H1 (cell line): ENCODE results near the gene NAXD. TPM values are rescaled to one million over a fixed set of nuclear protein-coding genes. Genes with fewer than 3 reads are reported as not detected.

ENCODE experiments used
- CTCF ChIA-PET: fragments of 300-600 bp; sonication (Branson Sonifier 250); formaldehyde crosslinking; loops from one replicate; lab custom pipeline; 2021; ENCODE audit not compliant: partially characterized antibody; lab: Charles Lee
- POLR2A ChIA-PET: fragments of 300-600 bp; sonication (Branson Sonifier 250); formaldehyde crosslinking; loops from one replicate; lab custom pipeline; 2021; ENCODE audit warnings: inconsistent platforms; ENCODE audit not compliant: partially characterized antibody; lab: Charles Lee
- DNase-seq, 2 experiments: peaks; one replicate each; pipeline versions ENCODE4 v3.0.0 to v3.0.0-alpha.2; 2010 to 2022; ENCODE audit warnings: low spot score in 2 of 2, low read depth in 1 of 2, mixed read lengths in 1 of 2
- FAIRE-seq: peaks from 2 replicates; lab custom pipeline; 2011; peaks lifted over from hg19 to GRCh38; lab: Jason Lieb, UNC
- H2AFZ ChIP-seq: 2 replicates; pipeline ENCODE4 v1.8.1; 2012; ENCODE audit warnings: low read length, inconsistent platforms
- H2AK5ac ChIP-seq: 2 replicates; pipeline ENCODE4 v1.6.1; 2013; ENCODE audit warnings: low read depth, low read length
- H2BK120ac ChIP-seq: replicated peaks from 2 replicates; pipeline ENCODE3; 2013; ENCODE audit warnings: low read depth, low read length, inconsistent platforms
- H2BK12ac ChIP-seq: 2 replicates; pipeline ENCODE4 v1.6.1; 2013; ENCODE audit warnings: low read depth, low read length
- H2BK15ac ChIP-seq: 2 replicates; pipeline ENCODE4 v1.6.1; 2013; ENCODE audit warnings: low read length
- H2BK20ac ChIP-seq: 2 replicates; pipeline ENCODE4 v1.6.1; 2013; ENCODE audit warnings: low read length
- H2BK5ac ChIP-seq: 2 replicates; pipeline ENCODE4 v1.6.1; 2013; ENCODE audit warnings: low read depth, low read length
- H3K14ac ChIP-seq: 2 replicates; pipeline ENCODE4 v1.6.1; 2013; ENCODE audit warnings: inconsistent platforms; ENCODE audit not compliant: insufficient read length
- H3K18ac ChIP-seq: 2 replicates; pipeline ENCODE4 v1.6.1; 2013; ENCODE audit warnings: low read length; ENCODE audit errors: extremely low read depth
- H3K23ac ChIP-seq: 2 replicates; pipeline ENCODE4 v1.6.1; 2013; ENCODE audit warnings: inconsistent platforms; ENCODE audit not compliant: insufficient read length
- H3K23me2 ChIP-seq: 2 replicates; pipeline ENCODE4 v1.6.1; 2013; ENCODE audit warnings: low read depth, low read length
- H3K27ac ChIP-seq: 2 replicates; pipeline ENCODE4 v1.6.1; 2011; ENCODE audit warnings: low read depth, low read length, inconsistent platforms
- H3K27me3 ChIP-seq, 4 experiments: replicated peaks in 1 of 4; 1 replicate in 1 of 4; 2 replicates in 3 of 4; pipeline versions ENCODE4 v1.6.1 to v1.8.1; 2011 to 2013; ENCODE audit warnings: low read length in 3 of 4, mild to moderate bottlenecking in 3 of 4, inconsistent platforms in 2 of 4, mixed read lengths in 2 of 4, moderate library complexity in 1 of 4; ENCODE audit not compliant: control insufficient read depth in 3 of 4, insufficient read depth in 3 of 4; ENCODE audit errors: extremely low read depth in 1 of 4
- H3K36me3 ChIP-seq, 4 experiments: 2 replicates each; pipeline versions ENCODE4 v1.6.1 to v1.8.1; 2011 to 2013; ENCODE audit warnings: mild to moderate bottlenecking in 4 of 4, low read length in 3 of 4, moderate library complexity in 2 of 4, control low read depth in 1 of 4, inconsistent platforms in 1 of 4; ENCODE audit not compliant: insufficient read depth in 4 of 4, control insufficient read depth in 2 of 4
- H3K4ac ChIP-seq: replicated peaks from 2 replicates; pipeline ENCODE3; 2013; ENCODE audit warnings: low read length, low read depth, mixed read lengths, inconsistent platforms; ENCODE audit not compliant: insufficient read length
- H3K4me1 ChIP-seq, 4 experiments: replicated peaks in 1 of 4; 1 replicate in 1 of 4; 2 replicates in 3 of 4; pipeline versions ENCODE4 v1.6.1 to v1.8.1; 2011 to 2013; ENCODE audit warnings: low read length in 3 of 4, inconsistent platforms in 2 of 4, mixed read lengths in 1 of 4; ENCODE audit not compliant: insufficient read depth in 4 of 4, control insufficient read depth in 3 of 4
- H3K4me2 ChIP-seq, 2 experiments: 2 replicates each; pipeline versions ENCODE4 v1.6.1 to v1.8.1; 2011 to 2013; ENCODE audit warnings: low read depth in 2 of 2, low read length in 2 of 2, control low read depth in 1 of 2, inconsistent platforms in 1 of 2, mild to moderate bottlenecking in 1 of 2; ENCODE audit not compliant: insufficient read depth in 1 of 2
- H3K4me3 ChIP-seq, 4 experiments: fragments of 200-600, 300-600 bp in 1 of 4; sonication (generic), shearing (Covaris generic), sonication (Bioruptor Twin) in 1 of 4; 2 replicates each; pipeline versions ENCODE4 v1.5.1 to v1.8.1; 2011 to 2016; ENCODE audit warnings: low read length in 4 of 4, low read depth in 3 of 4, control low read depth in 2 of 4, inconsistent platforms in 2 of 4, mild to moderate bottlenecking in 2 of 4, mixed read lengths in 1 of 4, moderate library complexity in 1 of 4; ENCODE audit not compliant: insufficient read depth in 2 of 4; ENCODE audit errors: extremely low read depth in 1 of 4
- H3K56ac ChIP-seq: replicated peaks from 2 replicates; pipeline ENCODE3; 2013; ENCODE audit warnings: low read depth, mild to moderate bottlenecking, mixed read lengths, low read length, inconsistent platforms; ENCODE audit not compliant: insufficient read length
- H3K79me1 ChIP-seq: 2 replicates; pipeline ENCODE4 v1.6.1; 2013; ENCODE audit warnings: low read depth, low read length, control low read depth
- H3K79me2 ChIP-seq, 2 experiments: 2 replicates each; pipeline versions ENCODE4 v1.6.1 to v1.8.1; 2012 to 2013; ENCODE audit warnings: low read length in 2 of 2, mild to moderate bottlenecking in 2 of 2, inconsistent platforms in 1 of 2; ENCODE audit not compliant: insufficient read depth in 2 of 2, control insufficient read depth in 1 of 2
- H3K9ac ChIP-seq, 4 experiments: replicated peaks in 1 of 4; 1 replicate in 1 of 4; 2 replicates in 3 of 4; pipeline versions ENCODE4 v1.6.1 to v1.8.1; 2011 to 2013; ENCODE audit warnings: low read depth in 3 of 4, low read length in 3 of 4, control low read depth in 2 of 4, mild to moderate bottlenecking in 2 of 4, moderate library complexity in 2 of 4, inconsistent platforms in 1 of 4; ENCODE audit errors: extremely low read depth in 1 of 4
- H3K9me3 ChIP-seq, 2 experiments: 2 replicates each; pipeline versions ENCODE4 v1.6.1 to v1.8.1; 2012 to 2013; ENCODE audit warnings: mild to moderate bottlenecking in 2 of 2, moderate library complexity in 2 of 2, control low read depth in 1 of 2, inconsistent platforms in 1 of 2, low read depth in 1 of 2, low read length in 1 of 2, mixed read lengths in 1 of 2; ENCODE audit not compliant: insufficient read depth in 2 of 2
- H4K20me1 ChIP-seq, 2 experiments: replicated peaks in 1 of 2; 2 replicates each; pipeline versions ENCODE3 to v1.8.1; 2011 to 2013; ENCODE audit warnings: inconsistent platforms in 2 of 2, low read length in 2 of 2, mild to moderate bottlenecking in 1 of 2; ENCODE audit not compliant: insufficient read depth in 2 of 2, control insufficient read depth in 1 of 2
- H4K5ac ChIP-seq: 2 replicates; pipeline ENCODE4 v1.6.1; 2013; ENCODE audit warnings: low read length, low read depth, mixed read lengths, inconsistent platforms; ENCODE audit not compliant: insufficient read length
- H4K8ac ChIP-seq: 2 replicates; pipeline ENCODE4 v1.8.0; 2013; ENCODE audit warnings: mild to moderate bottlenecking, moderate library complexity, low read length, inconsistent platforms; ENCODE audit not compliant: insufficient read depth; ENCODE audit errors: extremely low read depth
- H4K91ac ChIP-seq: replicated peaks from 2 replicates; pipeline ENCODE3; 2013; ENCODE audit warnings: low read length, mixed read lengths, inconsistent platforms; ENCODE audit not compliant: insufficient read length
- RBBP5 ChIP-seq: IDR thresholded peaks from 2 replicates; pipeline ENCODE4 v1.7.1; 2012; ENCODE audit warnings: low read depth, mild to moderate bottlenecking, inconsistent platforms, low read length, moderate library complexity, borderline replicate concordance
- SP2 ChIP-seq: IDR thresholded peaks from 2 replicates; pipeline ENCODE4 v1.6.1; 2012; ENCODE audit warnings: mild to moderate bottlenecking, low read length, inconsistent platforms
- WGBS, 2 experiments: shearing (Covaris generic) in 1 of 2; methylation state at CpG; one replicate each; pipeline versions ENCODE4 v1.1.6 to v1.1.7; 2013 to 2015; ENCODE audit warnings: low lambda C conversion rate in 2 of 2, mixed read lengths in 2 of 2, inconsistent platforms in 1 of 2, low coverage in 1 of 2, missing lambda C conversion rate in 1 of 2; ENCODE audit not compliant: insufficient replicate concordance in 2 of 2, insufficient coverage in 1 of 2, insufficient read length in 1 of 2; ENCODE audit errors: extremely low coverage in 1 of 2, missing lambda C conversion rate in 1 of 2; 5-methylcytosine and 5-hydroxymethylcytosine counted together
- polyA plus RNA-seq, 7 experiments: library from polyadenylated mRNA; depleted of rRNA in 3 of 7; stranded (reverse) in 5 of 7; unstranded in 2 of 7; fragments of >200 nt in 5 of 7; fragments of 200-250 nt in 2 of 7; gene quantifications; 1 replicate in 5 of 7; 2 replicates in 1 of 7; 4 replicates in 1 of 7; pipeline versions ENCODE4 v1.2.1 to v1.2.3, GENCODE V29; 2011 to 2013; ENCODE audit warnings: missing spikeins in 2 of 7, mixed read lengths in 2 of 7
- total RNA-seq: library from RNA; stranded (reverse); fragmentation: NEBNext Ultra II Directional; extraction: Animal tissue kit (Norgen Biotek cat#: 25700); gene quantifications from 2 replicates; pipeline ENCODE4 v1.2.1, GENCODE V29; 2021

Gene NAXD
- total and polyA plus RNA-seq, 2 of the 8 experiments (the other 6 are each of a cell fraction or from before 2014, with no cell fraction given): 25.4 to 35.5 TPM

- peaks cover 8 to 44% (median 34%) of the 10 kb centered on the region in 4 experiments; a peak in 7 of 8 replicates for H3K36me3 ChIP-seq
- H3K14ac ChIP-seq: no peak overlapping the region
- H3K23me2 ChIP-seq: no peaks in the 10 kb centered on the region
- H3K4me1 ChIP-seq: no peaks in the 10 kb centered on the region
- no peak overlapping the region for H3K4me3 ChIP-seq
- H4K91ac ChIP-seq: no peak overlapping the region
- no peaks in the 10 kb centered on the region for H3K9me3 ChIP-seq
- H2BK120ac ChIP-seq: no peak overlapping the region
- H2BK5ac ChIP-seq: no peak overlapping the region
- H4K20me1 ChIP-seq: peaks cover 7 to 28% of the 10 kb centered on the region in 2 experiments
- no peak overlapping the region for H3K4ac ChIP-seq
- DNase-seq (no peak), FAIRE-seq (no peak)
- POLR2A ChIA-PET: interaction anchor here (0.9 to 1.0 kb wide), 3 partner anchors 10 to 19 kb away, joined by 3 to 4 read pairs (median 3); no protein-coding TSS in a partner anchor
- no peak overlapping the region for H3K23ac ChIP-seq
- H3K79me1 ChIP-seq: peaks cover 5% of the 10 kb centered on the region; the same call in 1 of the 2 replicates
- H2BK15ac ChIP-seq: no peak overlapping the region
- no peak overlapping the region for H2BK12ac ChIP-seq
- CTCF ChIA-PET: interaction anchor here (0.5 to 4.1 kb wide), 15 partner anchors 10 to 648 kb away, joined by 3 to 18 read pairs (median 4); no protein-coding TSS in a partner anchor
- 91% methylated on average over 23 of the region's 23 CpGs; no CpG with 5 or more reads in 1 of the 2 experiments for WGBS, 2 experiments
- H2BK20ac ChIP-seq: no peak overlapping the region
- H4K5ac ChIP-seq: no peak overlapping the region
- H2AFZ ChIP-seq: no peak overlapping the region
- no peak for TF ChIP-seq SP2
- no peak for TF ChIP-seq RBBP5
- H3K18ac ChIP-seq: no peak overlapping the region
- H4K8ac ChIP-seq: no peak overlapping the region
- no peak overlapping the region for H3K4me2 ChIP-seq
- no peak overlapping the region for H3K9ac ChIP-seq
- H3K79me2 ChIP-seq: peaks cover 0 to 3% of the 10 kb centered on the region in 2 experiments; a peak in 1 of 4 replicates
- no peak overlapping the region for H3K56ac ChIP-seq
- H3K27ac ChIP-seq: no peak overlapping the region
- H3K27me3 ChIP-seq: no peaks in the 10 kb centered on the region
- H2AK5ac ChIP-seq: no peak overlapping the region
Measured at GRCh38 chr13:110638257-110638656, 22.9 kb downstream of the NAXD start.
